Mesenchymal stem cell (in vitro differentiated cells and primary cell): ENCODE measurements around the gene MUSTN1.

Source experiments
- DNase-seq: peaks from one replicate; pipeline ENCODE4 v3.0.0-alpha.2; 2013
- H2AFZ ChIP-seq: one replicate; pipeline ENCODE4 v1.6.1; 2013; ENCODE audit warnings: low read depth, mild to moderate bottlenecking, control low read depth, inconsistent platforms, low read length, moderate library complexity
- H2AK5ac ChIP-seq: 2 replicates; pipeline ENCODE4 v1.6.1; 2013; ENCODE audit warnings: low read length, moderate library complexity, mild to moderate bottlenecking, inconsistent platforms; ENCODE audit not compliant: severe bottlenecking
- H2BK120ac ChIP-seq: one replicate; pipeline ENCODE4 v1.6.1; 2013; ENCODE audit warnings: low read depth, mild to moderate bottlenecking, inconsistent platforms, low read length, moderate library complexity
- H2BK12ac ChIP-seq, 2 experiments: one replicate each; pipeline ENCODE4 v1.6.1; 2013; ENCODE audit warnings: inconsistent platforms in 2 of 2, low read length in 2 of 2, mild to moderate bottlenecking in 2 of 2, moderate library complexity in 2 of 2, control low read depth in 1 of 2
- H2BK15ac ChIP-seq: one replicate; pipeline ENCODE4 v1.6.1; 2013; ENCODE audit warnings: mild to moderate bottlenecking, low read depth, inconsistent platforms; ENCODE audit not compliant: poor library complexity, severe bottlenecking
- H2BK5ac ChIP-seq: 2 replicates; pipeline ENCODE4 v1.6.1; 2013; ENCODE audit warnings: low read depth, mild to moderate bottlenecking, low read length, control low read depth, inconsistent platforms; ENCODE audit not compliant: poor library complexity, severe bottlenecking
- H3K14ac ChIP-seq, 2 experiments: one replicate each; pipeline ENCODE4 v1.6.1; 2013; ENCODE audit warnings: inconsistent platforms in 2 of 2, low read length in 2 of 2, control low read depth in 1 of 2, mild to moderate bottlenecking in 1 of 2, moderate library complexity in 1 of 2
- H3K18ac ChIP-seq, 2 experiments: one replicate each; pipeline ENCODE4 v1.6.1; 2013; ENCODE audit warnings: inconsistent platforms in 2 of 2, low read length in 2 of 2, control low read depth in 1 of 2, low read depth in 1 of 2, mild to moderate bottlenecking in 1 of 2
- H3K23ac ChIP-seq, 2 experiments: one replicate each; pipeline ENCODE4 v1.6.1; 2013; ENCODE audit warnings: inconsistent platforms in 2 of 2, low read length in 2 of 2, mild to moderate bottlenecking in 2 of 2, moderate library complexity in 2 of 2, control low read depth in 1 of 2
- H3K27ac ChIP-seq: 2 replicates; pipeline ENCODE4 v1.5.1; 2013; ENCODE audit warnings: mild to moderate bottlenecking, moderate library complexity, low read length, control low read depth, inconsistent platforms; ENCODE audit not compliant: poor library complexity, severe bottlenecking
- H3K27me3 ChIP-seq, 2 experiments: 2 replicates each; pipeline versions ENCODE4 v1.6.1 to v1.7.0; 2013; ENCODE audit warnings: low read length in 2 of 2, mild to moderate bottlenecking in 2 of 2, moderate library complexity in 2 of 2, control low read depth in 1 of 2, inconsistent platforms in 1 of 2; ENCODE audit not compliant: control insufficient read depth in 1 of 2, insufficient read depth in 1 of 2
- H3K36me3 ChIP-seq, 2 experiments: 2 replicates each; pipeline versions ENCODE4 v1.6.1 to v1.7.0; 2013; ENCODE audit warnings: low read length in 2 of 2, control low read depth in 1 of 2, inconsistent platforms in 1 of 2, low read depth in 1 of 2, mild to moderate bottlenecking in 1 of 2; ENCODE audit not compliant: insufficient read depth in 2 of 2, control insufficient read depth in 1 of 2
- H3K4ac ChIP-seq, 2 experiments: one replicate each; pipeline ENCODE4 v1.6.1; 2013; ENCODE audit warnings: inconsistent platforms in 2 of 2, low read length in 2 of 2, mild to moderate bottlenecking in 2 of 2, moderate library complexity in 2 of 2, control low read depth in 1 of 2, low read depth in 1 of 2
- H3K4me1 ChIP-seq: 2 replicates; pipeline ENCODE4 v1.6.1; 2013; ENCODE audit warnings: low read depth, low read length, control low read depth; ENCODE audit not compliant: control insufficient read depth, insufficient read depth
- H3K4me2 ChIP-seq: 2 replicates; pipeline ENCODE4 v1.6.1; 2013; ENCODE audit warnings: low read length, mild to moderate bottlenecking, inconsistent platforms; ENCODE audit not compliant: poor library complexity, severe bottlenecking
- H3K4me3 ChIP-seq, 2 experiments: 2 replicates each; pipeline versions ENCODE4 v1.5.1 to v1.7.0; 2013; ENCODE audit warnings: low read length in 2 of 2, mild to moderate bottlenecking in 2 of 2, control low read depth in 1 of 2, low read depth in 1 of 2; ENCODE audit not compliant: insufficient read depth in 1 of 2
- H3K79me1 ChIP-seq: replicated peaks from 2 replicates; pipeline ENCODE4 v1.6.1; 2013; ENCODE audit warnings: mild to moderate bottlenecking, control low read depth, low read length, inconsistent platforms; ENCODE audit not compliant: poor library complexity, severe bottlenecking
- H3K9ac ChIP-seq: 2 replicates; pipeline ENCODE4 v1.7.0; 2013; ENCODE audit warnings: mild to moderate bottlenecking, low read length, moderate library complexity
- H3K9me3 ChIP-seq: 2 replicates; pipeline ENCODE4 v1.7.0; 2013; ENCODE audit warnings: mild to moderate bottlenecking, low read length; ENCODE audit not compliant: control insufficient read depth
- H4K8ac ChIP-seq: one replicate; pipeline ENCODE4 v1.6.1; 2013; ENCODE audit warnings: inconsistent platforms, mild to moderate bottlenecking, low read length, moderate library complexity
- H4K91ac ChIP-seq: one replicate; pipeline ENCODE4 v1.6.1; 2013; ENCODE audit warnings: mild to moderate bottlenecking, low read length, inconsistent platforms
- WGBS: methylation state at CpG from one replicate; pipeline ENCODE4 v1.1.7; 2013; ENCODE audit warnings: mixed read lengths; 5-methylcytosine and 5-hydroxymethylcytosine counted together

The MUSTN1 gene

GRCh38 chr3:52846432-52846965, 11.7 kb upstream of the MUSTN1 start:
- WGBS = 79% methylated on average over 14 of the region's 15 CpGs
- Histone ChIP-seq H3K27ac (no peak overlapping the region), H3K27me3 (no peaks in the 10 kb centered on the region)

GRCh38 chr3:52845691-52846431, 11.0 kb upstream of the MUSTN1 start:
- no peaks in the 10 kb centered on the region for H3K27me3 ChIP-seq
- no peak overlapping the region for H4K8ac ChIP-seq
- H4K91ac ChIP-seq = no peak overlapping the region
- H3K23ac ChIP-seq = peak overlapping the region in 1 of 2 experiments; percentile 27
- H3K9me3 ChIP-seq = no peaks in the 10 kb centered on the region
- no peak overlapping the region for H3K27ac ChIP-seq
- H2BK12ac ChIP-seq = no peak overlapping the region
- H2BK120ac ChIP-seq = no peak overlapping the region
- H3K4me3 ChIP-seq = no peak overlapping the region
- H3K14ac ChIP-seq = no peak overlapping the region
- H2BK5ac ChIP-seq = no peak overlapping the region
- WGBS = 84% methylated on average over 6 of the region's 7 CpGs
- H3K9ac ChIP-seq = peak overlapping the region; percentile 17
- peaks cover 10% of the 10 kb centered on the region for H3K4me1 ChIP-seq
- H2AK5ac ChIP-seq = no peak overlapping the region
- no peak overlapping the region for H3K18ac ChIP-seq
- H2AFZ ChIP-seq = no peak overlapping the region
- no peak overlapping the region for H3K4me2 ChIP-seq
- H3K79me1 ChIP-seq = no peaks in the 10 kb centered on the region
- H3K4ac ChIP-seq = no peak overlapping the region
- no peak overlapping the region for H2BK15ac ChIP-seq
- H3K36me3 ChIP-seq = peaks cover 44 to 55% of the 10 kb centered on the region in 2 experiments
- no peak for DNase-seq

More at GRCh38 chr3:52846432-52846965, 11.7 kb upstream of the MUSTN1 start:
- Histone ChIP-seq H2BK120ac (no peak overlapping the region), H3K36me3 (peaks cover 47 to 54% of the 10 kb centered on the region in 2 experiments), H3K14ac (no peak overlapping the region), H3K9me3 (no peaks in the 10 kb centered on the region), H3K4ac (no peak overlapping the region), H3K79me1 (no peaks in the 10 kb centered on the region), H2BK12ac (no peak overlapping the region), H3K9ac (no peak overlapping the region), H2AFZ (no peak overlapping the region), H3K4me2 (no peak overlapping the region), H2AK5ac (no peak overlapping the region), H4K91ac (no peak overlapping the region), H3K18ac (no peak overlapping the region), H2BK15ac (no peak overlapping the region), H2BK5ac (no peak overlapping the region), H3K4me3 (no peak overlapping the region), H3K23ac (no peak overlapping the region), H4K8ac (no peak overlapping the region), H3K4me1 (peaks cover 4% of the 10 kb centered on the region)
- DNase-seq = no peak

DNA sequence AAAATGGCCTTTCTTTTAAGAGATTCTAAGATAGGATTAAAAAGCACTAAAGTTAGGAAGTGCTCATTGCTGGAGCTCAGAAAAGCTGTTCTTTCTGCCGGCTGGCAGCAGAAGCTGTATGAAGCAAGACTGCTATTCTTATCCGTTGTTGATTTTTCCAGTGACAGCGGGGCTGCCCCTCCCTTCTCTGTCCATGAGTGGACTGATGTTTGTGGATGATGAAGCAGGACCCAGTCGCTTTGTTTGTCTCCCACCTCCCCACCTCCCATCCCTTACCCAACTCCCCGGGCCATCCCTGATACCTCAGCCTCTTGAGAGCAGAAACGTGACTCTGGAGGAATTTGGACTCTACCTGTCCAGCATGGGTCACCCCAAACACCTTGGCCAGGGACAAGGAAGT, 10.3 kb upstream of the MUSTN1 start:
- H3K4me3 ChIP-seq = no peak overlapping the region
- H3K9me3 ChIP-seq = no peaks in the 10 kb centered on the region
- H3K79me1 ChIP-seq = no peaks in the 10 kb centered on the region
- H2AK5ac ChIP-seq = no peak overlapping the region
- no peak overlapping the region for H4K91ac ChIP-seq
- H2AFZ ChIP-seq = no peak overlapping the region
- 68% methylated on average over 4 of the region's 6 CpGs for WGBS
- H3K27me3 ChIP-seq = no peaks in the 10 kb centered on the region
- H3K14ac ChIP-seq = no peak overlapping the region
- no peak overlapping the region for H2BK15ac ChIP-seq
- no peak overlapping the region for H2BK120ac ChIP-seq
- no peak overlapping the region for H3K4me2 ChIP-seq
- no peak overlapping the region for H3K23ac ChIP-seq
- peaks cover 10% of the 10 kb centered on the region for H3K4me1 ChIP-seq
- H4K8ac ChIP-seq = no peak overlapping the region
- H3K9ac ChIP-seq = peak overlapping the region; percentile 17
- no peak overlapping the region for H3K27ac ChIP-seq
- peaks cover 47 to 61% of the 10 kb centered on the region in 2 experiments for H3K36me3 ChIP-seq
- peak; percentile 32 for DNase-seq
- no peak overlapping the region for H2BK12ac ChIP-seq
- no peak overlapping the region for H2BK5ac ChIP-seq
- no peak overlapping the region for H3K18ac ChIP-seq
- H3K4ac ChIP-seq = no peak overlapping the region

DNA sequence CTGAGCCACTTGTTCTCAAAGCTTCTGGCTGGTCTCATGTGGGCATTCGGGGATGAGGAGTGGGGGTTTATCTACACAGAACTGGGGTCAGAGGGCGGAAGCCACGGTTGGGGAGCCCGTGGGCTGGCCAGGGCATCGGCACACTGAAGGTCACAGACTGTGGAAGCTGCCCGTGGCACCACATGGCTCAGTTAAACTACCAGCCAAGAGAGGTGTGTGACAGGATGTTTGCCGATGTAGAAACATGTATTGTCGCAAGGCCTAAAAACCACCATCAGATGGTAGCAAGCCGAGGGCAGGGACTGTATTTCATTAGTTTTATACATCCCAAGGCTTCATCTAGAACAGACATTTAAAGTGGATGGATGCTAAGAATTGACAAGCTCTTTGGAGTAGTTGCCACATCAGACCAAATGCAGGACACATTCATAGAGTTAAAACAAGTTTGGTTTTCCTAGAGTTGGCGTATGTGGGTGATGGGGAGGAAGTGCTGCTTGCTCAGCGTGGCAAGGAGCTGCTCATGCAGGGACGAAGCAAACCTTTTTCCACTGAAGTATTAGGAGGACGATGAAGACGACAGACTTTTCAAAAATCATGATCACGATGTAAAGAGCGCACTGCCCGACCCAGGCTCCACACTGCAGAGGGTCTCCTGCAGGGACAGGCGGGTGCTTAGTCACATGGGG, 9.6 kb upstream of the MUSTN1 start:
- Histone ChIP-seq H4K91ac (no peak overlapping the region), H3K18ac (no peak overlapping the region)
- WGBS = 97% methylated on average over 17 of the region's 18 CpGs

More for the DNA sequence above, 9.6 kb upstream of the MUSTN1 start:
- H3K27ac ChIP-seq = no peak overlapping the region
- peaks cover 43 to 60% of the 10 kb centered on the region in 2 experiments for H3K36me3 ChIP-seq
- no peak overlapping the region for H2BK120ac ChIP-seq
- DNase-seq = no peak
- H4K8ac ChIP-seq = no peak overlapping the region
- no peak overlapping the region for H2BK5ac ChIP-seq
- no peak overlapping the region for H3K9ac ChIP-seq
- H2AFZ ChIP-seq = no peak overlapping the region
- H3K23ac ChIP-seq = no peak overlapping the region
- H3K79me1 ChIP-seq = no peaks in the 10 kb centered on the region
- H3K4me1 ChIP-seq = peaks cover 9% of the 10 kb centered on the region
- H3K27me3 ChIP-seq = no peaks in the 10 kb centered on the region
- H3K9me3 ChIP-seq = no peaks in the 10 kb centered on the region
- H3K14ac ChIP-seq = no peak overlapping the region
- no peak overlapping the region for H2BK15ac ChIP-seq
- H2BK12ac ChIP-seq = no peak overlapping the region
- no peak overlapping the region for H3K4me3 ChIP-seq
- no peak overlapping the region for H3K4ac ChIP-seq
- H3K4me2 ChIP-seq = no peak overlapping the region
- no peak overlapping the region for H2AK5ac ChIP-seq
